GM19372 (cell line): ENCODE data around the gene CCNB3.

Experiments
- ATAC-seq: cut with Tn5 transposase; IDR thresholded peaks from one replicate; pipeline ENCODE4 v1.9.1; 2021; ENCODE audit warnings: mild to moderate bottlenecking, low read depth, moderate library complexity; ENCODE audit not compliant: unreplicated experiment

The CCNB3 gene

GRCh38 chrX:50372966-50373365 lies 168.4 kb downstream of the CCNB3 start:
- no peak for ATAC-seq

DNA sequence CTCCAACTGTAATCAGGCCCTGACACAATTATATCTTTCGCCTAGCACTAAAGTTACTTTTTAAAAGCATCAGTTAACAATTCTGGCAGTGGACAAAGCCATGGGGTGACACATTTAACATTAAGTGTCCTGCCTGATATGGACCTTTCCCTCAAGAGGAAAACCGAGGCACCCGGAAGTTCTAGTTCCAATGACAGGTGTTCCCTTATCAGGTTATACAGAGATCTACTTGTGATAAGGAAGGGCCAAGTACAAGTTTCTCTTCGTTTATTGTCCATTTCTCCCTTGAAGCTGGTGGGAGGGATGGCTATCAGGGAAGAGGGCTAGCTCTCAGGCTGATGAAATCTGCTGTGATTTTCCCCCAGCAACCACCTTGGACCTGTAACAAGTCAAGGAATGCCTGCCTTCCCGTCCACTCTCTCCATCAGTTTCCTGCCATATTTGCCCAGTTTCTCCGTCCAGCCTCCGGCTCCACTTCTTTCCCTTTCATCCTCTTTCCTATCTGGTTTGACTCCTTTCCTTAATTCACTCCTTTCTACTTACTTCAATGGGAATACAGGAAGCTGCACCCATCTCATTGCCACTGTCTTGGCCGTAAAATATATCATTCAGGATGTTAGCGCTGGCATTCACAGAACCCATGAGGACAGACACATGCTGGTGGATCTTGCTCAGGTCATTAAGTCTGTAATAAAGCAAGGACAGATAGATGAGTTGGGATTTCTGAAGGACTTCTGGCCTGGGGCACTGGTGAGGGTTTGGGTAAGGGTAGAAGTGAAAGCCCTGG lies 171.1 kb downstream of the CCNB3 start:
- ATAC-seq: no peak

- ATAC-seq: no peak
Observed at GRCh38 chrX:50381729-50382415, 177.3 kb downstream of the CCNB3 start.

DNA sequence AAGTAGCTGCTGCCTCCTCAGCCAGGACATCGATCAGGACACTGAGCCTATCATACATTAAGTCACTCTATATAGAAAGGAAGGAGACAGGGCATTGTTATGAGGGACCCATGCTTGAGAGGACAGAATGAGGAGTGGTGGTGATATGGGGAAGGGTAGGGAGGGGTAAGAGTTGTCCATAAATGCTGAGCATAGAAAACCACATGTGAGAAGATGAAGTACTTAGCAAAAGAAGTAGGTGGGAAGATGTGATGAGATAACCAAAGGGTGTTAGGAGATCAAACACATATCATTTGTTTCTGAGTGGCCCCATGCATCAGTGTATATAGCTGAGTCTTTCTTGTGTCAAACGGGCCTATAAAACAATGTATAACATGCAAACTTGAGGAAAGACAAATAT lies 182.0 kb downstream of the CCNB3 start:
- no peak for ATAC-seq

GRCh38 chrX:50393902-50394301 lies 189.3 kb downstream of the CCNB3 start:
- no peak for ATAC-seq
